Measurements from ENCODE around the gene ACSBG1. TPM values are rescaled to one million over a fixed set of nuclear protein-coding genes. Genes with fewer than 3 reads are reported as not detected.
"Not testable (repeated sequence)": the region's sequence is repeated elsewhere in the genome, so short reads cannot be mapped to it uniquely, and the experiment has no call there.

ACSBG1 gene
- total and polyA plus RNA-seq, 5 donors = 0.35 to 1.1 (median 0.47) TPM; not detected in 1

- intact Hi-C loops (cut with DNase I) = no loop called here
- WGBS = 72% methylated on average over 3 of the region's 3 CpGs
- H3K27ac ChIP-seq (ENCODE audit: low read length) = no peak overlapping the region
Measured at GRCh38 chr15:78159395-78159794, 75.0 kb downstream of the ACSBG1 start.

GRCh38 chr15:78157203-78157602, 77.2 kb downstream of the ACSBG1 start:
- DNase-seq = no peak
- Histone ChIP-seq H3K9me3 (ENCODE audit: control insufficient read depth, low read length) (no peaks in the 10 kb centered on the region), H3K27ac (ENCODE audit: low read length) (no peak overlapping the region), H3K4me3 (ENCODE audit: low read length) (no peak overlapping the region), H3K27me3 (ENCODE audit: control insufficient read depth, insufficient read depth) (no peaks in the 10 kb centered on the region), H3K4me1 (ENCODE audit: control insufficient read depth, insufficient read depth, low read length) (peaks cover 6% of the 10 kb centered on the region)
- ATAC-seq = no peak
- intact Hi-C loops (cut with DNase I) = no loop called here
- 38% methylated on average over 2 of the region's 2 CpGs for WGBS

More at GRCh38 chr15:78159395-78159794, 75.0 kb downstream of the ACSBG1 start:
- peak; percentile 47 to 65 for ATAC-seq
- H3K4me3 ChIP-seq (ENCODE audit: low read length) = no peak overlapping the region
- no peaks in the 10 kb centered on the region for H3K27me3 ChIP-seq (ENCODE audit: control insufficient read depth, insufficient read depth)
- no peak for DNase-seq
- peaks cover 1% of the 10 kb centered on the region for H3K4me1 ChIP-seq (ENCODE audit: control insufficient read depth, insufficient read depth, low read length)
- no peaks in the 10 kb centered on the region for H3K9me3 ChIP-seq (ENCODE audit: control insufficient read depth, low read length)

- H3K4me1 ChIP-seq (ENCODE audit: control insufficient read depth, insufficient read depth, low read length) = peaks cover 6% of the 10 kb centered on the region
- intact Hi-C loops (cut with DNase I) = no loop called here
- no peaks in the 10 kb centered on the region for H3K27me3 ChIP-seq (ENCODE audit: control insufficient read depth, insufficient read depth)
- 72% methylated on average over 1 of the region's 1 CpG for WGBS
- H3K9me3 ChIP-seq (ENCODE audit: control insufficient read depth, low read length) = no peaks in the 10 kb centered on the region
- no peak overlapping the region for H3K4me3 ChIP-seq (ENCODE audit: low read length)
- DNase-seq (no peak), ATAC-seq (no peak)
- no peak overlapping the region for H3K27ac ChIP-seq (ENCODE audit: low read length)
Measured at GRCh38 chr15:78156653-78157052, 77.7 kb downstream of the ACSBG1 start.

- H3K27me3 ChIP-seq (ENCODE audit: control insufficient read depth, insufficient read depth) = no peaks in the 10 kb centered on the region
- no peak for ATAC-seq
- H3K4me1 ChIP-seq (ENCODE audit: control insufficient read depth, insufficient read depth, low read length) = peaks cover 6% of the 10 kb centered on the region
- no peaks in the 10 kb centered on the region for H3K9me3 ChIP-seq (ENCODE audit: control insufficient read depth, low read length)
- WGBS = 69% methylated on average over 4 of the region's 4 CpGs
- H3K4me3 ChIP-seq (ENCODE audit: low read length) = peak overlapping the region; percentile 15
- H3K27ac ChIP-seq (ENCODE audit: low read length) = no peak overlapping the region
- no peak for DNase-seq
- intact Hi-C loops (cut with DNase I) = no loop called here
Measured at GRCh38 chr15:78155355-78155939, 78.9 kb downstream of the ACSBG1 start.

GRCh38 chr15:78154955-78155354, 79.4 kb downstream of the ACSBG1 start:
- WGBS = 66% methylated on average over 3 of the region's 3 CpGs
- ATAC-seq (no peak), DNase-seq (no peak)
- H3K27me3 ChIP-seq (ENCODE audit: control insufficient read depth, insufficient read depth) = no peaks in the 10 kb centered on the region
- intact Hi-C loops (cut with DNase I) = no loop called here
- H3K4me1 ChIP-seq (ENCODE audit: control insufficient read depth, insufficient read depth, low read length) = peaks cover 6% of the 10 kb centered on the region
- H3K27ac ChIP-seq (ENCODE audit: low read length) = peak overlapping the region; percentile 48
- H3K4me3 ChIP-seq (ENCODE audit: low read length) = no peak overlapping the region
- no peaks in the 10 kb centered on the region for H3K9me3 ChIP-seq (ENCODE audit: control insufficient read depth, low read length)

GRCh38 chr15:78151075-78151474, 83.3 kb downstream of the ACSBG1 start:
- ATAC-seq; H3K4me1 ChIP-seq (ENCODE audit: control insufficient read depth, insufficient read depth, low read length); DNase-seq; intact Hi-C loops (cut with DNase I); H3K9me3 ChIP-seq (ENCODE audit: control insufficient read depth, low read length); H3K27me3 ChIP-seq (ENCODE audit: control insufficient read depth, insufficient read depth): not testable (repeated sequence)
- H3K4me3 ChIP-seq (ENCODE audit: low read length) = peak overlapping the region; percentile 93
- WGBS = 95% methylated on average over 8 of the region's 8 CpGs
- peak overlapping the region; percentile 80 for H3K27ac ChIP-seq (ENCODE audit: low read length)

GRCh38 chr15:78149805-78150751, 84.3 kb downstream of the ACSBG1 start:
- Histone ChIP-seq H3K9me3 (ENCODE audit: control insufficient read depth, low read length) (no peaks in the 10 kb centered on the region), H3K4me1 (ENCODE audit: control insufficient read depth, insufficient read depth, low read length) (peaks cover 9% of the 10 kb centered on the region), H3K27me3 (ENCODE audit: control insufficient read depth, insufficient read depth) (no peaks in the 10 kb centered on the region), H3K4me3 (ENCODE audit: low read length) (peak overlapping the region; percentile 93), H3K27ac (ENCODE audit: low read length) (peak overlapping the region; percentile 98)
- intact Hi-C loops (cut with DNase I) = no loop called here
- ATAC-seq (no peak), DNase-seq (no peak)
- 11% methylated on average over 20 of the region's 20 CpGs for WGBS

GRCh38 chr15:78149068-78149804, 85.1 kb downstream of the ACSBG1 start, which contains the start of gene IDH3A:
Gene IDH3A, plus strand, starts transcription at chr15:78149362. Its CDS starts 42 bp downstream, at chr15:78149404.
- Histone ChIP-seq H3K4me3 (ENCODE audit: low read length) (peak within 1 kb of the TSS; percentile 93), H3K27ac (ENCODE audit: low read length) (peak within 1 kb of the TSS; percentile 98), H3K4me1 (ENCODE audit: control insufficient read depth, insufficient read depth, low read length) (peaks cover 7% of the 10 kb centered on the region), H3K9me3 (ENCODE audit: control insufficient read depth, low read length) (no peaks in the 10 kb centered on the region), H3K27me3 (ENCODE audit: control insufficient read depth, insufficient read depth) (no peaks in the 10 kb centered on the region)
- intact Hi-C loops (cut with DNase I) = no loop called here
- peak; percentile 98 for ATAC-seq
- WGBS = under 1% methylated on average over 79 of the region's 79 CpGs
- peak; percentile 100 for DNase-seq

- peaks cover 7% of the 10 kb centered on the region for H3K4me1 ChIP-seq (ENCODE audit: control insufficient read depth, insufficient read depth, low read length)
- H3K9me3 ChIP-seq (ENCODE audit: control insufficient read depth, low read length) = no peaks in the 10 kb centered on the region
- no peaks in the 10 kb centered on the region for H3K27me3 ChIP-seq (ENCODE audit: control insufficient read depth, insufficient read depth)
- DNase-seq (peak in 1 of 3 donors; percentile 42), ATAC-seq (peak in 1 of 2 donors; percentile 4)
- WGBS = 19% methylated on average over 14 of the region's 14 CpGs
- H3K27ac ChIP-seq (ENCODE audit: low read length) = peak overlapping the region; percentile 46
- peak overlapping the region; percentile 93 for H3K4me3 ChIP-seq (ENCODE audit: low read length)
- intact Hi-C loops (cut with DNase I) = no loop called here
Measured at GRCh38 chr15:78148392-78149067, 85.8 kb downstream of the ACSBG1 start.

GRCh38 chr15:78147566-78147965, 86.8 kb downstream of the ACSBG1 start:
- peak in 1 of 2 donors; percentile 12 for ATAC-seq
- Histone ChIP-seq H3K4me3 (ENCODE audit: low read length) (no peak overlapping the region), H3K27me3 (ENCODE audit: control insufficient read depth, insufficient read depth) (no peaks in the 10 kb centered on the region), H3K9me3 (ENCODE audit: control insufficient read depth, low read length) (no peaks in the 10 kb centered on the region), H3K4me1 (ENCODE audit: control insufficient read depth, insufficient read depth, low read length) (peaks cover 4% of the 10 kb centered on the region), H3K27ac (ENCODE audit: low read length) (peak overlapping the region; percentile 83)
- intact Hi-C loops (cut with DNase I) = no loop called here
- WGBS = 78% methylated on average over 6 of the region's 6 CpGs
- DNase-seq = peak in 2 of 3 donors; percentile 33 to 63

All from right cardiac atrium (tissue), 5 donors.